ENCODE data around the gene FOXK2.

The FOXK2 gene

DNA sequence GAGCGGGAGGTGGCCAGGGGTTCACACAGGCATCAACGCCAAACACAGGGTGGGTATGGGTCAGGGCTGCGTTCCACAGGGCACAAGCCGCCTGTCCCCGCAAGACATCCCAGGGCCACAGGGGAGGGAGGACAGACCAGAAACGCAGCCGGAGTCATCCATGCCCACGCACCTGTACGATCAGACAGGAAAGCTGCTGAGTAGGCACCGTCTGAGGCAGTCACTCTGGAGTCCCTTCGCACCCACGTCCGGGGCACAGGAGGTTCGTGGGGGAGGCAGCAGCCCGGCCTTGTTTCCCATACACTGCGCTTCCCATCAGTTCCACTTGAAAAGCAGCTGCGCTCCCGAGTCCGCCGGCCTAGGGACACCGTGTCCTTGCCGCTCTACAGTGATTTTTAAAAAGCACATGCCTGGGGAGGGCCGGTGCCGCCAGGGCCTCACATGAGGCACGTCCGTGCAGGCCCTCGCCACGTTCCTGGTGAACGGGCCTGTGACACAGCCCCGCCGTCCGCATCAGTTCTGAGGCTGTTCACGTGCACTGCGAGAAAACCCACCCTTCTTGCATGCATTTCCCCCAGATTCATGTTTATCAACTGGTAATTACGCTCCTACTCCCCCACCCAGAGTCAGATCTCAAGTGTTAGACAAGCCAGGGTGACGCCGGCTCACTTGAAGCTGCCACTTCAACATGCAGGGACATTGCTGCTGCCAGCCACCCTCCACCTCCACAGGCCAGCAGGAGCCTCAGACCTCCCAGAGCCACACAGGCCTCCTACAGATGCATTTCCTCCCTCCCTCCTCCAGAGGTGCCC, 94.0 kb downstream of the FOXK2 start:
- DNase-seq = no peak

- DNase-seq = no peak
These were observed 94.6 kb downstream of the FOXK2 start for GRCh38 chr17:82614095-82614631.

- DNase-seq = no peak
These were observed 95.8 kb downstream of the FOXK2 start for GRCh38 chr17:82615084-82616020.

DNA sequence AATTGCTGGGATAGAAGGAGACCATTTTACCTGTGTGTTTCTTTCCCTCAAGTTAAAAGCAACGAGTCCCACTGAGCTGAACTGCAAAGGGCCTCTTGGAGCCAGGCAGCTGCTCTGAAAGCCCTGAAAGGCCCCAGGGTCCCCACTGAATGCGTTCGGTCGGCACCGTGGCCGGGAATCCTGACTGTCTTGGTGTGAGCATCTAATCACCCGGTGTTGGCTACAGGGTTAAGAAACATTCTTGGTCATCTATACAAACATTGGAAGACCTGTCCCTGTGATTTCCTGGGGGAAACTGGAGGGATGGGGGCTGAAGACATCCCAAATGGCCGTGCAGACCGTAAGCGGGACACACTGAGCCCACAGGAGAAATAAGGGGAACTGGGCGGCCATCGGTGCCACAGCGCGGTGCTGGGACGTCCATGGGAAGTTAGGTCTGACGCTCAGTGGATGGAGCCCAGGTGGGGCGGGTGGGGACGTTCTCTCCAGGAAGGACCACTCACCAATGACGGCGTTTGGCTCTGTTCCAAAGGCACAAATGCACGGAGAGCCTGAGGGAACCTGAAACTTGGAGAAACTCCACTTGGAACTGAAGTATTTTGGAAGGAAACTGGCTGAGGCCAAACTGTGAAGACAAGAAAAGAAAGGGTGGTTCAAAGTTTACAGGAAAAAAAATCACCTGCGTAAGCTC, 96.6 kb downstream of the FOXK2 start:
- DNase-seq = no peak

DNA sequence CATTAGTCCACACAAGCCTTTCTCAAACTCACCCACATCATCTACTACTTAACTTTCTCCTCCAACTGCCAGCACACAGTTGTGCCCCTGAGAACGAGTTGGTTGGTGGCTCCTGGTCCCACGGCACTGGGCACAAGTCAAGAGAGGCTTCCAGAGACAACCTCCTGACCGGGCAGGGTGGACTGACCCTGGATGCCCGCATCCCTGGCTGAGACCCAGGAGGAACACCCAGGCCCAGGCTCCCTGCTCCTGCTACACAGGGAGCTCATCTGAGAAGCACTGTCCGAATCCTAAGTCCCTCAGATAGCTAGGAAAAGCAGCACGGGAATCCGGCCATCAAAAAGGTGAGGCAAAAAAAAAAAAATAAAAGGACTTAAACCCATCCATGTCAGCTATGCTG, 99.7 kb downstream of the FOXK2 start:
- DNase-seq = no peak

DNA sequence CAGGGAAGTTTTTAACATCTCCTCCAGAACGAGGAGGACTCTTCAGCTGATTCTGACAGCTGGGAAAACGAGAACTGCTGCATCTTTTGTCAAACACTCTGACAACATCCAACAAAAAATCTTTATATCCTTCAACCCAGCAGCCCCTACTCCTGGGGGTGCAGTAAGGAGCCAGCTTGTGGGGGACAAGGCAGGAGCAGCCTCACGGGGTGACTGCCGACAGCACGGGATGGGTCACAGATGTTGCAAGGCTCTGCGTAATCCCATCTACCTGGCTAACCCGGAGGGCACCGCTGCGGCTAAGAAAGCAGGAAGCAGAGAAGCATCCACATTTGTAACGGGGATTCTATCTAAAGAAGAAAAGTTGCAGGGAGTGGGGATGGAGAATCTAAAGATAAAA, 100.1 kb downstream of the FOXK2 start:
- no peak for DNase-seq

- DNase-seq = no peak
These were observed 104.2 kb downstream of the FOXK2 start for GRCh38 chr17:82623707-82624106.

DNA sequence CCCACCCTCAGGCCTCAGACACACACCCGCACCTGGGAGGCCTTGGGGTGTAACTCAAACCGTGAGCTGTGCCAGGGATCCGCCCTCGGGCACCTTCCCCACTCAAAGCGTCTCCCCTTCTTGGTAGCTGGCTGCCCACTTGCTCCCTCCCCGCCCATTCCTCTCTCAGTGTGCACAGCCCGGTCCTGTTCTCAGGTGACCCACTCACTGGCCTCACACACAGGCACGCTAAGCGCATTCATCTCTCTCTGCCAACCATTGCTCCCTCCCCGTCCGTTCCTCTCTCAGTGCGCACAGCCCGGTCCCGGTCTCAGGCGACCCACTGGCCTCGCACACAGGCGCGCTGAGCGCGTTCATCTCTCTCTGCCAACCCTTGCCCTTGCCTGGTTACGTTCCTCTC, 107.9 kb downstream of the FOXK2 start:
- no peak for DNase-seq

- no peak for DNase-seq
These were observed 110.2 kb downstream of the FOXK2 start for GRCh38 chr17:82629748-82630147.

GRCh38 chr17:82630212-82630611, 110.7 kb downstream of the FOXK2 start:
- no peak for DNase-seq

- DNase-seq = no peak
These were observed 112.0 kb downstream of the FOXK2 start for GRCh38 chr17:82631544-82631943.

DNA sequence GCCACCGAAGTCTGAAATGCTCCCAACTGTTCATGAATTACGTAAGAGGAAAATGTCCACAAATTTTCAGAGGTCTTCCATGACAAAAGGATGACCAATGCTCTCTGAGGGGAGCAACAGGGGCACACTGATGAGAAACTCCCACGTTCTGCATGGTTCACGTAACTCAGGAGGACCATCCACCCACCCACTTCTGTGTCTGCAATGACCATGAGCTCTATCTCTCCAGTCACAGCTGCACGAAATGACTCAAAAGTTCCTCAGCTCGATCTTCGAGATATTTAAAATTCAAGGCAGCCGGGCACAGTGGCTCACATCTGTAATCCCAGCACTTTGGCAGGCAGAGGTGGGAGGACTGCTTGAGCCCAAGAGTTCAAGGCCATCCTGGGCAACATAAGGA, 112.9 kb downstream of the FOXK2 start:
- no peak for DNase-seq

- DNase-seq = no peak
These were observed 113.8 kb downstream of the FOXK2 start for GRCh38 chr17:82633343-82633742.

DNA sequence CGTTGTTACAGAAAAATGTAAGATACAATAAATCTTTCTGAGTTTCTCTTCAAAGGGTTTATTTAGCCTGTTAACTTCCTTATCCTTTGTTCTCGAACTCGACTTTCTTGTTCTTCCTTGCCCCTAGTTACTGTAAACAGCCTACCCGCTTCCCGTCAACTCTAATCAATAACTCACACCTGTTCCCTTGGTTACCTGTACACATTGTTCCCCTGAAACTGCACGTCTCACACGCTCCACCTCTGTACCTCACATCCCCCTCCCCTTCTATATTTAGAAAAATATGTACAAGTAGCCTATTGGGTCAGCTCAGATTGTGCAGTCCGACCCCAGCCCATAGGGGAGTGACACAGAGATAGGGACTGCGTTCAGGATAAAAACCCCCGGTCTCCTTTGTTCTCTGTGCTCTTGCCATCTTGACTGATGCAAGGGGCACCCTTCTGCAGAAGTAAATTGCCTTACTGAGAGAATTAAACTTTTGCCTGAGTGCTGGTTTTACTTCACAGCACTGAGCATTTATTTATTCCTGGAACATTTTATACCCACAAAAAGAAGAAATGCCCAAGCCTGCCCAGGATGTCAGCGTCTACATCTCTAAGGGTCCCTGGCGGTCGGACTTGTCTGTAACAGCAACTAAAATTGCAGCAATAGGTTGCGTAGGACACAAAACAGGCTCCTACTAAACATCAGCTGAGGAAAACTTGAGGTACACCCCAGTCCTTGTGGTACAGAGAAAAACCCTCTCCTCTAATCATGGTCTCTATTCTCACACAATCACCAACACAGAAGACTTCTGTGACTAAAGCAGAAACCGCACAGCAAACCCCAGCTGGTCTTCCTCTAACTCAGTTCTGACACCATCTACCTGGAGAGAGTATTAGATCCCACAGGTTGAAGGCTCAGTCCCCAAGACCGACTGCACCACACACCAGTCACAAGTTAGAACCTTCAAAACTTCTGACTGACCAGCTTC, 117.4 kb downstream of the FOXK2 start:
- no peak for DNase-seq

- DNase-seq = no peak
These were observed 118.7 kb downstream of the FOXK2 start for GRCh38 chr17:82638183-82638773.

DNA sequence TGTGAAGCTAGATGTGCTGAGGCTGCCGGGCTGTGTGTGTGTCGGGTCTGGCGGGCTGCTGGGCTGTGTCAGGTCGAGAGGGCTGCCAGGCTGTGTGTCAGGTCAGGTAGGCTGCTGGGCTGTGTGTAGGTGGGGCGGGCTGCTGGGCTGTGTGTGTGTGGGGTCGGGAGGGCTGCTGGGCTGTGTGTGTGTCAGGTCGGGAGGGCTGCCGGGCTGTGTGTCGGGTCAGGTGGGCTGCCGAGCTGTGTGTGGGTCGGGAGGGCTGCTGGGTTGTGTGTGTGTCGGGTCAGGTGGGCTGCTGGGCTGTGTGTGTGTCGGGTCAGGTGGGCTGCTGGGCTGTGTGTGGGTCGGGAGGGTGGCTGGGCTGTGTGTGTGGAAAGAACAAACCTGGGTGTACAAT, 120.1 kb downstream of the FOXK2 start:
- DNase-seq = no peak

DNA sequence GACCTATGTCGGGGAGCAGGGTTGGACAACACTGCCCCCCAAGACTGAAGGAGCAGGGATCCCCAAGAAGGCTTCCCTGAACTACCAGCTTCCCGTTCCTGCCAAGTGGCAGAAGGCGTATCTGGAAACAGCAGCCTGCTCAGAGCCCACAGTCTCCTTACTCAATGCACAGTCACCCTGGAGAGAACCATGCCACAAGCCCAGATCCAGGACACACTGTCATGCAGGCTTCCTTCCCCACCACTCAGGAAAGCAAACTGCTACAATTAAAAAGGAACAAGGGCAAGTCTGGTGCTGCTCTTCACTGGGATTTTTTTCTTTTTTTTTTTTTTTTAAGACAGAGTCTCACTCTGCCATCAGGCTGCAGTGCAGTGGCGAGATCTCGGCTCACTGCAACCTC, 120.5 kb downstream of the FOXK2 start:
- DNase-seq = no peak

DNA sequence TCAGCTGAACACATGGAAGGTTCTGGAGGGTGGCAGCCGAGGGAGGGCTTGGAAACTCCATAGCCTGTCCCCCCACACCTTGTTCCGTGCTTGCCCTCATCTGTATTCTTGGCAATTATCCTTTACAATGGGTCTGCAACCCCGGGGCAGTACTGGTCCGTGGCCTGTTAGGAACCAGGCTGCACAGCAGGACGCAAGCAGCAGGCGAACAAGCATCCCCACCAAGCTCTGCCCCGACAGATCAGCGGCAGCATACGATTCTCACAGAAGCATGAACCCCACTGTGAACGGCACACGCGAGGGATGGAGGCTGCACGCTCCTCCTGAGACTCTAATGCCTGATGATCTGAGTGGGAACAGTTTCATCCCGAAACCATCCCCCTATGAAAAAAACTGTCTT, 122.5 kb downstream of the FOXK2 start:
- DNase-seq = no peak

- no peak for DNase-seq
These were observed 124.6 kb downstream of the FOXK2 start for GRCh38 chr17:82644148-82644547.

GRCh38 chr17:82645516-82645915, 126.0 kb downstream of the FOXK2 start:
- DNase-seq = no peak

- DNase-seq = peak; percentile 40
These were observed 128.1 kb downstream of the FOXK2 start for GRCh38 chr17:82647593-82648164.
